GM06990 (cell line): ENCODE results near the gene PELI2.
A peak's percentile ranks its signal among the peaks of the same experiment; 100 is the strongest.

Experiments
- DNase-seq: peaks from one replicate; pipeline ENCODE4 v3.0.0-alpha.2; 2011; ENCODE audit not compliant: insufficient read length; ENCODE audit errors: extremely low read depth
- H3K27me3 ChIP-seq: replicated peaks from 2 replicates; pipeline ENCODE4 v1.6.0; 2011; ENCODE audit warnings: low read length; ENCODE audit not compliant: control insufficient read depth, insufficient read depth
- H3K36me3 ChIP-seq: 2 replicates; pipeline ENCODE4 v1.5.1; 2011; ENCODE audit warnings: low read length; ENCODE audit not compliant: control insufficient read depth, insufficient read depth
- H3K4me3 ChIP-seq: replicated peaks from 2 replicates; pipeline ENCODE4 v1.5.1; 2011; ENCODE audit warnings: low read depth, mild to moderate bottlenecking, control low read depth, low read length
- TF ChIP-seq, protein P1 (sequence below): IDR thresholded peaks from 2 replicates; pipeline ENCODE4 v1.5.1; 2011; ENCODE audit warnings: low read length, control low read depth, mild to moderate bottlenecking, inconsistent platforms; ENCODE audit not compliant: insufficient read depth, poor library complexity, severe bottlenecking

PELI2 gene

DNA sequence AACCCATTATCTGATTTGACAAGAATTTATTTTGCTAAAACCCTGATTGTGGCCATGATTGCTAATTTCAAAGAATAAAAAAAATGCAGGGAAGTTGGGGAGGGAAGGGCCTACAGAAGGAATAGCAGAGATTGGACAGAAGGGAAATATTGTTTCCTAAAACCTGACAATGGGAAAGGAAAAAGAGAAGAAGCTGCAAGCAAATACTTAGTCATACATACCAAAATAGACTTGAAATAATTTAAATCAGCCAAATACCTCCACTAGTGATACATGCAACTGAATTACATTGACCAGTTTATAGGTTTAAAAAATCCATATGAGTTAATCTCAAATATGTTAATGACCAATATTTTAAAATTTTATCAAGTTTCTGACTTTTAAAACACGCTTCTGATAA lies 75.1 kb downstream of the PELI2 start:
- TF ChIP-seq, protein P1, sequence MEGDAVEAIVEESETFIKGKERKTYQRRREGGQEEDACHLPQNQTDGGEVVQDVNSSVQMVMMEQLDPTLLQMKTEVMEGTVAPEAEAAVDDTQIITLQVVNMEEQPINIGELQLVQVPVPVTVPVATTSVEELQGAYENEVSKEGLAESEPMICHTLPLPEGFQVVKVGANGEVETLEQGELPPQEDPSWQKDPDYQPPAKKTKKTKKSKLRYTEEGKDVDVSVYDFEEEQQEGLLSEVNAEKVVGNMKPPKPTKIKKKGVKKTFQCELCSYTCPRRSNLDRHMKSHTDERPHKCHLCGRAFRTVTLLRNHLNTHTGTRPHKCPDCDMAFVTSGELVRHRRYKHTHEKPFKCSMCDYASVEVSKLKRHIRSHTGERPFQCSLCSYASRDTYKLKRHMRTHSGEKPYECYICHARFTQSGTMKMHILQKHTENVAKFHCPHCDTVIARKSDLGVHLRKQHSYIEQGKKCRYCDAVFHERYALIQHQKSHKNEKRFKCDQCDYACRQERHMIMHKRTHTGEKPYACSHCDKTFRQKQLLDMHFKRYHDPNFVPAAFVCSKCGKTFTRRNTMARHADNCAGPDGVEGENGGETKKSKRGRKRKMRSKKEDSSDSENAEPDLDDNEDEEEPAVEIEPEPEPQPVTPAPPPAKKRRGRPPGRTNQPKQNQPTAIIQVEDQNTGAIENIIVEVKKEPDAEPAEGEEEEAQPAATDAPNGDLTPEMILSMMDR, result no peak
- H3K27me3 ChIP-seq, result no peaks in the 10 kb centered on the region
- no peak overlapping the region for H3K4me3 ChIP-seq
- H3K36me3 ChIP-seq, result no peaks in the 10 kb centered on the region
- no peak for DNase-seq

DNA sequence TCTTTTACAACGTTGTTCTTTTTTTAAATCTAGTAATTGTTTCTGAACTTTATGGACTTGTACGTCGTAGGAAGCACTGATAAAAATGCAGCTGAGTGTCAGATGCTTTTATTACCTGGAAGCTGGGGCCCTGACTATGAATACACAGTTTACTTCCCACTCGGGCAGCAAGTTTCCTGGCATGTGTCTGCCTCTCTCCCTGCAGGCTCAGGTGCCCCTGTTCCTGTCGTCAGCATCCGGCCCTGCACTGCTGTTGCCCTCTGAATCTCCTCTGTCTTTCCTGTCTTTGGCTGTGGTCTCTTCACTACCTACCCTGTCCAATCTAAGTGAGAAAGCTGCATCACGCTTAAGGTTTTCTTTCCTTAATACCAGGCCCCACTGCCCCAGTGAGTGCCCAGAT lies 75.8 kb downstream of the PELI2 start:
- H3K36me3 ChIP-seq, result no peaks in the 10 kb centered on the region
- H3K27me3 ChIP-seq, result no peaks in the 10 kb centered on the region
- no peak overlapping the region for H3K4me3 ChIP-seq
- TF ChIP-seq, protein P1, result no peak
- no peak for DNase-seq

- no peaks in the 10 kb centered on the region for H3K36me3 ChIP-seq
- no peak for DNase-seq
- H3K27me3 ChIP-seq, result no peaks in the 10 kb centered on the region
- TF ChIP-seq, protein P1, result no peak
- no peak overlapping the region for H3K4me3 ChIP-seq
Observed at GRCh38 chr14:56195223-56195622, 77.0 kb downstream of the PELI2 start.

GRCh38 chr14:56195704-56196103 lies 77.5 kb downstream of the PELI2 start:
- TF ChIP-seq, protein P1, result no peak
- no peaks in the 10 kb centered on the region for H3K36me3 ChIP-seq
- DNase-seq, result peak; percentile 43
- H3K4me3 ChIP-seq, result no peak overlapping the region
- no peaks in the 10 kb centered on the region for H3K27me3 ChIP-seq

- Histone ChIP-seq H3K27me3 (no peaks in the 10 kb centered on the region), H3K36me3 (no peaks in the 10 kb centered on the region), H3K4me3 (no peak overlapping the region)
- TF ChIP-seq, protein P1, result no peak
- DNase-seq, result no peak
Observed at GRCh38 chr14:56196274-56196673, 78.1 kb downstream of the PELI2 start.

DNA sequence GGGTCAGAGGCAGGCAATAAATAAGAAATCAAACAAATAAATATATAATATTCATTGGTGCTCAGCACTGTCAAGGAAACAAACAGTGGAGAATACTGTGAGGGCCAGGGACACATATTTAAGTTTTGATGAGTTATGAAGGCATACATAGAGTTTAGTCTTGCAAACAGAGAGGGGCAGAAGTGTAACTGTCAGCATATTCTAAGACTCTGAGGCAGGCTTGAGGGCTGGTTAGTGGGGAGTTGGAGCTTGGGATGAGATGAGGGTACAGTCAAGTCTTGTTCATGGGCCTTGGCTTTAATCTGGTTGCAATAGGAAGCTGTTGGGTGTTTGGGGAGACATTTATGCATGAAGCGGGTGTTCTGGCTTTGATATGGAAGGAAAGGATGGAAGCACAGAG lies 78.9 kb downstream of the PELI2 start:
- H3K4me3 ChIP-seq, result no peak overlapping the region
- no peaks in the 10 kb centered on the region for H3K27me3 ChIP-seq
- TF ChIP-seq, protein P1, result no peak

More for the DNA sequence above, 78.9 kb downstream of the PELI2 start:
- DNase-seq, result no peak
- H3K36me3 ChIP-seq, result no peaks in the 10 kb centered on the region
